ENCODE results near the gene TUBB2A. TPM values are rescaled to one million over a fixed set of nuclear protein-coding genes. Genes with fewer than 3 reads are reported as not detected.
A peak's percentile ranks its signal among the peaks of the same experiment; 100 is the strongest.

The TUBB2A gene
- total and polyA plus RNA-seq, 2 donors from 2014 or later = 49.8 to 80.9 TPM

GRCh38 chr6:3136292-3137011, 20.9 kb downstream of the TUBB2A start:
- FAIRE-seq (no peak), DNase-seq (no peak)
- Histone ChIP-seq H3K9ac (ENCODE audit: low read length in 3 of 3) (no peak overlapping the region), H3K36me3 (ENCODE audit: control insufficient read depth in 2 of 3, insufficient read depth in 3 of 3, low read length in 3 of 3) (peaks cover 0 to 34% (median 13%) of the 10 kb centered on the region in 3 donors), H3K9me3 (ENCODE audit: control insufficient read depth in 2 of 3, insufficient read depth in 1 of 3, low read length in 3 of 3) (no peaks in the 10 kb centered on the region), H3K4me1 (ENCODE audit: control insufficient read depth in 2 of 3, insufficient read depth in 2 of 3, low read depth in 1 of 3, low read length in 3 of 3) (peaks cover 5 to 18% (median 11%) of the 10 kb centered on the region in 3 donors), H3K27me3 (ENCODE audit: control insufficient read depth, insufficient read depth, low read length) (no peaks in the 10 kb centered on the region), H3K27ac (ENCODE audit: low read depth in 2 of 2, low read length in 2 of 2) (peak overlapping the region in 1 of 2 donors; percentile 37), H3K4me3 (ENCODE audit: low read length in 3 of 3) (no peak overlapping the region)
- TF ChIP-seq, protein P1, sequence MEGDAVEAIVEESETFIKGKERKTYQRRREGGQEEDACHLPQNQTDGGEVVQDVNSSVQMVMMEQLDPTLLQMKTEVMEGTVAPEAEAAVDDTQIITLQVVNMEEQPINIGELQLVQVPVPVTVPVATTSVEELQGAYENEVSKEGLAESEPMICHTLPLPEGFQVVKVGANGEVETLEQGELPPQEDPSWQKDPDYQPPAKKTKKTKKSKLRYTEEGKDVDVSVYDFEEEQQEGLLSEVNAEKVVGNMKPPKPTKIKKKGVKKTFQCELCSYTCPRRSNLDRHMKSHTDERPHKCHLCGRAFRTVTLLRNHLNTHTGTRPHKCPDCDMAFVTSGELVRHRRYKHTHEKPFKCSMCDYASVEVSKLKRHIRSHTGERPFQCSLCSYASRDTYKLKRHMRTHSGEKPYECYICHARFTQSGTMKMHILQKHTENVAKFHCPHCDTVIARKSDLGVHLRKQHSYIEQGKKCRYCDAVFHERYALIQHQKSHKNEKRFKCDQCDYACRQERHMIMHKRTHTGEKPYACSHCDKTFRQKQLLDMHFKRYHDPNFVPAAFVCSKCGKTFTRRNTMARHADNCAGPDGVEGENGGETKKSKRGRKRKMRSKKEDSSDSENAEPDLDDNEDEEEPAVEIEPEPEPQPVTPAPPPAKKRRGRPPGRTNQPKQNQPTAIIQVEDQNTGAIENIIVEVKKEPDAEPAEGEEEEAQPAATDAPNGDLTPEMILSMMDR (IDR thresholded peaks at IDR 0.05; ENCODE audit: borderline replicate concordance, extremely low read depth, insufficient read depth) = no peak
- intact Hi-C loops (cut with DNase I) = no loop called here

DNA sequence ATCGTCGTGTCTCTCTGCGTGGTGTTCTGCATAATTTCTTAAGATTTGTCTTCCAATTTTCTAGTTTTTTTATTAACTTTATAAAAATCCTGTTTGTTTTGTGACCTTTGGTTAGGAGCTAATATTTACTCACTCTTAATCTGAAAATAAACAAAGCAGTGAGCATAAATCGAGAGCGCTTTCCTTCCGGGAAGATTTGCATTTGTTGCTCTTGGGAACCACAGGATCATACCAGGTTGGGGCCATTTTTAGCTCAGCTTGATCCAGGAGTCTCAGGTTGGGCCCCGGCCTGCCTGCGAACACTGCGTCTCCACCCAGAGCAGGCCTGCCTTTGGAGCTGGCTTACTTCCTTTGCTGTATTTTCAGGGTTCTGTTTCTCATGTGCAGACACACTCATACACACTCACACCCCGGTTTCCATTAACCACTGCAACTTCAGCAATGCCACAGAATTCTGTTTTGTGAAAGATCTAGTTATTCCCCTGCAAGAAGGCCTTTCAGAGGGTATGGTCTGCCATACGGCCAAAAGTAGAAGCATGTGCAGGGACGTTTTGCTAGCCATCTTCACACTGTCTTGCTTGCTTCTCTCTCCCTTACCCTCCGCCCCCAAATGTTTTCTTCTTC, 21.6 kb downstream of the TUBB2A start:
- peaks cover 0 to 34% (median 13%) of the 10 kb centered on the region in 3 donors for H3K36me3 ChIP-seq (ENCODE audit: control insufficient read depth in 2 of 3, insufficient read depth in 3 of 3, low read length in 3 of 3)
- no peaks in the 10 kb centered on the region for H3K27me3 ChIP-seq (ENCODE audit: control insufficient read depth, insufficient read depth, low read length)
- intact Hi-C loops (cut with DNase I) = no loop called here
- H3K4me3 ChIP-seq (ENCODE audit: low read length in 3 of 3) = no peak overlapping the region
- H3K4me1 ChIP-seq (ENCODE audit: control insufficient read depth in 2 of 3, insufficient read depth in 2 of 3, low read depth in 1 of 3, low read length in 3 of 3) = peaks cover 5 to 18% (median 11%) of the 10 kb centered on the region in 3 donors
- no peak overlapping the region for H3K27ac ChIP-seq (ENCODE audit: low read depth in 2 of 2, low read length in 2 of 2)
- TF ChIP-seq, protein P1 (IDR thresholded peaks at IDR 0.05; ENCODE audit: borderline replicate concordance, extremely low read depth, insufficient read depth) = no peak
- H3K9ac ChIP-seq (ENCODE audit: low read length in 3 of 3) = no peak overlapping the region
- no peaks in the 10 kb centered on the region for H3K9me3 ChIP-seq (ENCODE audit: control insufficient read depth in 2 of 3, insufficient read depth in 1 of 3, low read length in 3 of 3)
- DNase-seq (no peak), FAIRE-seq (no peak)

DNA sequence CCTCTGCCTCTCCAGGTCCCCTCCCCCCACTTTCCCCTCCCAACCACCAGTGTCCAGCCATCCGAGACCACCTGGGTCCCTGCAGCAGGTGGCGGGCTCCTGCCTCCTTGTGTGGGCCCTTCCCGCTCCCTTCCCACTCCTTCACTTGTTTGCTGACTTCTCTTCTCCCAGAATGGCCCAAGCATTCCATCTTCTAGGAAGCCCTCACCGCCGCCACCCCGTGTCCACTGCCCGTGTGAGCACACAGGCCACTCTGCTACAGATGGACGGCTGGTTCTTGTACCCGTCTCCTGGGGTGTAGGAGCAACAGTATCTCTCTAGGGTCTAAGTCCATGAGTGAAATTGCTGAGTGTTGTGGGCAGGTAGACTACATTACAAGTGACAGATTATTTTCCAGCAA, 23.8 kb downstream of the TUBB2A start:
- intact Hi-C loops (cut with DNase I) = no loop called here
- Histone ChIP-seq H3K4me3 (ENCODE audit: low read length in 3 of 3) (no peak overlapping the region), H3K9me3 (ENCODE audit: control insufficient read depth in 2 of 3, insufficient read depth in 1 of 3, low read length in 3 of 3) (no peaks in the 10 kb centered on the region), H3K4me1 (ENCODE audit: control insufficient read depth in 2 of 3, insufficient read depth in 2 of 3, low read depth in 1 of 3, low read length in 3 of 3) (peaks cover 0 to 9% (median under 1%) of the 10 kb centered on the region in 3 donors), H3K9ac (ENCODE audit: low read length in 3 of 3) (no peak overlapping the region), H3K27me3 (ENCODE audit: control insufficient read depth, insufficient read depth, low read length) (no peaks in the 10 kb centered on the region), H3K27ac (ENCODE audit: low read depth in 2 of 2, low read length in 2 of 2) (peak overlapping the region in 1 of 2 donors; percentile 34), H3K36me3 (ENCODE audit: control insufficient read depth in 2 of 3, insufficient read depth in 3 of 3, low read length in 3 of 3) (peaks cover 1 to 40% (median 15%) of the 10 kb centered on the region in 3 donors)
- TF ChIP-seq, protein P1 (IDR thresholded peaks at IDR 0.05; ENCODE audit: borderline replicate concordance, extremely low read depth, insufficient read depth) = no peak
- FAIRE-seq (no peak), DNase-seq (peak in 3 of 5 donors; percentile 28 to 55 (median 33))

Data from kidney (tissue), 14 donors.